Natural killer cell treated with Interleukin-12 subunit alpha and Interleukin-12 subunit beta and Interleukin-15 and Interleukin-18, amount 100 ng/mL, for 72 hours (primary cell): ENCODE results near the gene SLC16A11. TPM values are rescaled to one million over a fixed set of nuclear protein-coding genes. Genes with fewer than 3 reads are reported as not detected.
"Not testable (repeated sequence)": the region's sequence is repeated elsewhere in the genome, so short reads cannot be mapped to it uniquely, and the experiment has no call there.

Experiments
- ATAC-seq, 2 donors: fragments of 150-1000 bp; cut with Tn5 transposase in 1 of 2; sonication (Bioruptor Pico), chemical (Tn5 transposase) in 1 of 2; 2 replicates each; pipeline ENCODE4 v1.10.0; 2021
- DNase-seq: peaks from one replicate; pipeline ENCODE4 v3.0.0; 2022; ENCODE audit warnings: low spot score
- H3K27ac Mint-ChIP-seq, 2 donors: 1 replicate in 1 of 2; 2 replicates in 1 of 2; pipeline ENCODE4 v1.8.0; 2022; ENCODE audit warnings: mixed read lengths in 2 of 2, mild to moderate bottlenecking in 1 of 2, moderate library complexity in 1 of 2
- H3K27me3 Mint-ChIP-seq, 2 donors: 1 replicate in 1 of 2; 2 replicates in 1 of 2; pipeline ENCODE4 v1.8.0; 2022; ENCODE audit warnings: mixed read lengths in 2 of 2
- H3K36me3 Mint-ChIP-seq: one replicate; pipeline ENCODE4 v1.8.0; 2022; ENCODE audit warnings: mixed read lengths
- H3K4me1 Mint-ChIP-seq, 2 donors: 1 replicate in 1 of 2; 2 replicates in 1 of 2; pipeline ENCODE4 v1.8.0; 2022; ENCODE audit warnings: low read depth in 2 of 2, mixed read lengths in 2 of 2, mild to moderate bottlenecking in 1 of 2
- H3K4me3 Mint-ChIP-seq: one replicate; pipeline ENCODE4 v1.8.0; 2022; ENCODE audit warnings: mixed read lengths
- H3K9me3 Mint-ChIP-seq: 2 replicates; pipeline ENCODE4 v1.8.0; 2022; ENCODE audit warnings: mixed read lengths
- total RNA-seq, 2 donors: library from RNA; stranded (reverse); gene quantifications; one replicate each; pipeline ENCODE4 v1.2.3, GENCODE V29; 2022

Gene SLC16A11
- total RNA-seq: 1 to 10 TPM; 1.2 to 1.7 TPM

- H3K9me3 Mint-ChIP-seq: no peaks in the 10 kb centered on the region
- DNase-seq (no peak), ATAC-seq (peak; percentile 22 to 41)
- H3K36me3 Mint-ChIP-seq: no peaks in the 10 kb centered on the region
- peaks cover 0 to 2% of the 10 kb centered on the region in 2 donors for H3K27me3 Mint-ChIP-seq
- H3K4me3 Mint-ChIP-seq: peak within 1 kb of the TSS; percentile 77
- peak within 1 kb of the TSS; percentile 67 to 68 for H3K27ac Mint-ChIP-seq
- peaks cover 26 to 39% of the 10 kb centered on the region in 2 donors for H3K4me1 Mint-ChIP-seq
Observed at GRCh38 chr17:7043497-7044198, at the start of gene SLC16A11. TSS of gene SLC16A11 (minus strand) at chr17:7044092. CDS start at chr17:7043513, 579 bp downstream.

GRCh38 chr17:7091311-7092005 lies 47.6 kb upstream of the SLC16A11 start:
- Mint-ChIP-seq H3K27me3 (peaks cover 16 to 20% of the 10 kb centered on the region in 2 donors), H3K4me1 (peaks cover 13 to 14% of the 10 kb centered on the region in 2 donors)
- peak; percentile 57 for DNase-seq
- not testable (repeated sequence) for ATAC-seq, H3K4me3 Mint-ChIP-seq, H3K36me3 Mint-ChIP-seq, H3K27ac Mint-ChIP-seq, H3K9me3 Mint-ChIP-seq

- H3K9me3 Mint-ChIP-seq, H3K36me3 Mint-ChIP-seq, H3K27ac Mint-ChIP-seq, H3K4me3 Mint-ChIP-seq, DNase-seq, ATAC-seq: not testable (repeated sequence)
- Mint-ChIP-seq H3K4me1 (peaks cover 9 to 10% of the 10 kb centered on the region in 2 donors), H3K27me3 (peaks cover 13 to 14% of the 10 kb centered on the region in 2 donors)
Observed at GRCh38 chr17:7089570-7089969, 45.7 kb upstream of the SLC16A11 start.

GRCh38 chr17:7088442-7088841 lies 44.5 kb upstream of the SLC16A11 start:
- H3K4me1 Mint-ChIP-seq: peaks cover 10 to 11% of the 10 kb centered on the region in 2 donors
- not testable (repeated sequence) for ATAC-seq, H3K36me3 Mint-ChIP-seq, DNase-seq, H3K9me3 Mint-ChIP-seq, H3K27me3 Mint-ChIP-seq, H3K27ac Mint-ChIP-seq, H3K4me3 Mint-ChIP-seq

- ATAC-seq: no peak
- Mint-ChIP-seq H3K27me3 (peaks cover 0 to 9% of the 10 kb centered on the region in 2 donors), H3K36me3 (no peaks in the 10 kb centered on the region), H3K4me1 (peaks cover 27 to 30% of the 10 kb centered on the region in 2 donors), H3K9me3 (no peaks in the 10 kb centered on the region), H3K27ac (no peak overlapping the region), H3K4me3 (no peak overlapping the region)
- no peak for DNase-seq
Observed at GRCh38 chr17:7084088-7084487, 40.2 kb upstream of the SLC16A11 start.

GRCh38 chr17:7083592-7083991 lies 39.7 kb upstream of the SLC16A11 start:
- Mint-ChIP-seq H3K36me3 (no peaks in the 10 kb centered on the region), H3K27ac (no peak overlapping the region), H3K4me1 (peaks cover 27 to 30% of the 10 kb centered on the region in 2 donors), H3K9me3 (no peaks in the 10 kb centered on the region), H3K4me3 (no peak overlapping the region), H3K27me3 (peaks cover 0 to 9% of the 10 kb centered on the region in 2 donors)
- ATAC-seq (no peak), DNase-seq (no peak)

GRCh38 chr17:7081341-7082062 lies 37.6 kb upstream of the SLC16A11 start:
- Mint-ChIP-seq H3K27ac (peak overlapping the region in 1 of 2 donors; percentile 25), H3K4me3 (peak overlapping the region; percentile 57), H3K27me3 (peaks cover 0 to 4% of the 10 kb centered on the region in 2 donors), H3K9me3 (no peaks in the 10 kb centered on the region), H3K36me3 (no peaks in the 10 kb centered on the region), H3K4me1 (peaks cover 35 to 36% of the 10 kb centered on the region in 2 donors)
- ATAC-seq: peak; percentile 91 to 97
- DNase-seq: peak; percentile 67

- Mint-ChIP-seq H3K9me3 (no peaks in the 10 kb centered on the region), H3K4me1 (peaks cover 35 to 36% of the 10 kb centered on the region in 2 donors), H3K27me3 (no peaks in the 10 kb centered on the region), H3K36me3 (no peaks in the 10 kb centered on the region), H3K4me3 (no peak overlapping the region), H3K27ac (peak overlapping the region in 1 of 2 donors; percentile 57)
- ATAC-seq (no peak), DNase-seq (no peak)
Observed at GRCh38 chr17:7080456-7081041, 36.7 kb upstream of the SLC16A11 start.

GRCh38 chr17:7079581-7080455 lies 35.9 kb upstream of the SLC16A11 start, which contains the start of gene CLEC10A:
TSS of gene CLEC10A (minus strand) at chr17:7080251. CDS start at chr17:7078812, 1,439 bp downstream.
- Mint-ChIP-seq H3K36me3 (no peaks in the 10 kb centered on the region), H3K9me3 (no peaks in the 10 kb centered on the region), H3K27ac (peak within 1 kb of the TSS in 1 of 2 donors; percentile 57), H3K27me3 (no peaks in the 10 kb centered on the region), H3K4me1 (peaks cover 35 to 39% of the 10 kb centered on the region in 2 donors), H3K4me3 (no peak within 1 kb of the TSS)
- no peak for DNase-seq
- ATAC-seq: no peak

- DNase-seq: no peak
- no peaks in the 10 kb centered on the region for H3K36me3 Mint-ChIP-seq
- ATAC-seq: no peak
- peaks cover 26 to 34% of the 10 kb centered on the region in 2 donors for H3K4me1 Mint-ChIP-seq
- H3K27me3 Mint-ChIP-seq: no peaks in the 10 kb centered on the region
- H3K9me3 Mint-ChIP-seq: no peaks in the 10 kb centered on the region
- no peak overlapping the region for H3K27ac Mint-ChIP-seq
- H3K4me3 Mint-ChIP-seq: no peak overlapping the region
Observed at GRCh38 chr17:7078711-7079110, 34.8 kb upstream of the SLC16A11 start.

- no peak for DNase-seq
- Mint-ChIP-seq H3K36me3 (no peaks in the 10 kb centered on the region), H3K27me3 (no peaks in the 10 kb centered on the region), H3K27ac (no peak overlapping the region), H3K4me1 (peaks cover 21 to 30% of the 10 kb centered on the region in 2 donors), H3K9me3 (no peaks in the 10 kb centered on the region), H3K4me3 (no peak overlapping the region)
- ATAC-seq: no peak
Observed at GRCh38 chr17:7077911-7078546, 34.1 kb upstream of the SLC16A11 start.

- Mint-ChIP-seq H3K36me3 (no peaks in the 10 kb centered on the region), H3K4me1 (peaks cover 4 to 13% of the 10 kb centered on the region in 2 donors), H3K4me3 (no peak overlapping the region), H3K27ac (no peak overlapping the region), H3K9me3 (no peaks in the 10 kb centered on the region), H3K27me3 (no peaks in the 10 kb centered on the region)
- no peak for DNase-seq
- ATAC-seq: no peak
Observed at GRCh38 chr17:7074931-7075330, 31.0 kb upstream of the SLC16A11 start.
